C4-2B (cell line): ENCODE data around the gene MEX3A.

Experiments used
- CTCF ChIP-seq: fragments of 450-650 bp; conservative IDR thresholded peaks from 2 replicates; pipeline ENCODE4 v1.5.1; 2017; ENCODE audit warnings: mild to moderate bottlenecking
- ZFX ChIP-seq: fragments of 450-650 bp; IDR thresholded peaks from 2 replicates; pipeline ENCODE4 v1.6.1; 2017

- no peak for TF ChIP-seq CTCF
- TF ChIP-seq ZFX, result no peak
Measured at GRCh38 chr1:156073110-156073687, 9.1 kb downstream of the MEX3A start.
